HepG2 (cell line): Measurements from ENCODE around the gene LIPT1. TPM values are rescaled to one million over a fixed set of nuclear protein-coding genes. Genes with fewer than 3 reads are reported as not detected.
A peak's percentile ranks its signal among the peaks of the same experiment; 100 is the strongest.

Experiments used
- E2F1 ChIP-seq: sonication (generic); formaldehyde crosslinking; IDR thresholded peaks from 2 replicates; pipeline ENCODE4 v1.5.0; 2020; ENCODE audit warnings: missing genetic modification reagents
- ELF3 ChIP-seq: IDR thresholded peaks from 2 replicates; pipeline ENCODE4 v1.6.1; 2016; ENCODE audit warnings: missing genetic modification reagents, missing compliant biosample characterization
- GLMP ChIP-seq: sonication (generic); formaldehyde crosslinking; IDR thresholded peaks from 2 replicates; pipeline ENCODE4 v1.9.0; 2021; ENCODE audit warnings: missing genetic modification reagents, mild to moderate bottlenecking, borderline replicate concordance
- HOXD1 ChIP-seq: sonication (generic); formaldehyde crosslinking; IDR thresholded peaks from 2 replicates; pipeline ENCODE4 v1.5.0; 2020; ENCODE audit warnings: missing genetic modification reagents
- LRRFIP1 ChIP-seq: sonication (generic); formaldehyde crosslinking; conservative IDR thresholded peaks from 2 replicates; pipeline ENCODE4 v1.4.0; 2020; ENCODE audit warnings: missing genetic modification reagents
- MAX ChIP-seq: IDR thresholded peaks from 2 replicates; pipeline ENCODE4 v1.6.1; 2012; ENCODE audit warnings: inconsistent platforms
- MED13 ChIP-seq: sonication (generic); formaldehyde crosslinking; IDR thresholded peaks from 2 replicates; pipeline ENCODE4 v1.5.0; 2020; ENCODE audit warnings: missing genetic modification reagents
- MIER3 ChIP-seq: IDR thresholded peaks from 2 replicates; pipeline ENCODE4 v1.6.1; 2016; ENCODE audit warnings: missing compliant biosample characterization, borderline replicate concordance
- MXI1 ChIP-seq: IDR thresholded peaks from 3 replicates; pipeline ENCODE4 v1.6.1; 2012; ENCODE audit warnings: low read depth, low read length, inconsistent platforms, borderline replicate concordance
- MYC ChIP-seq: sonication (generic); formaldehyde crosslinking; IDR thresholded peaks from 2 replicates; pipeline ENCODE4 v1.9.0; 2021; ENCODE audit warnings: missing genetic modification reagents, borderline replicate concordance
- NCOA1 ChIP-seq: sonication (generic); formaldehyde crosslinking; IDR thresholded peaks from 2 replicates; pipeline ENCODE4 v1.9.0; 2021; ENCODE audit warnings: missing genetic modification reagents
- NFKBIZ ChIP-seq: IDR thresholded peaks from 2 replicates; pipeline ENCODE4 v1.6.1; 2018; ENCODE audit warnings: missing genetic modification reagents, missing compliant biosample characterization
- PRPF4 ChIP-seq: fragments of 200-400 bp; formaldehyde crosslinking; IDR thresholded peaks from 2 replicates; pipeline ENCODE4 v1.6.1; 2016; ENCODE audit warnings: low read length, low read depth; ENCODE audit not compliant: poor library complexity, severe bottlenecking
- RBM22 ChIP-seq: fragments of 200-400 bp; formaldehyde crosslinking; optimal IDR thresholded peaks from 2 replicates; pipeline ENCODE3; 2017; ENCODE audit warnings: mild to moderate bottlenecking, low read length, moderate library complexity
- SIN3B ChIP-seq: fragments of 150-350 bp; IDR thresholded peaks from 2 replicates; pipeline ENCODE4 v1.6.1; 2014; ENCODE audit warnings: low read length
- TCF7 ChIP-seq: sonication (generic); IDR thresholded peaks from 2 replicates; pipeline ENCODE4 v1.6.1; 2016; ENCODE audit warnings: antibody characterized with exemption, low read depth
- TCF7L2 ChIP-seq: IDR thresholded peaks from 2 replicates; pipeline ENCODE4 v1.6.1; 2011; ENCODE audit warnings: mild to moderate bottlenecking, low read depth, low read length, moderate library complexity
- ZBTB21 ChIP-seq: sonication (generic); formaldehyde crosslinking; IDR thresholded peaks from 2 replicates; pipeline ENCODE4 v1.4.0; 2020; ENCODE audit warnings: missing genetic modification reagents
- ZFP62 ChIP-seq: sonication (generic); formaldehyde crosslinking; IDR thresholded peaks from 2 replicates; pipeline ENCODE4 v1.4.0; 2020; ENCODE audit warnings: missing genetic modification reagents
- ZNF121 ChIP-seq: sonication (generic); formaldehyde crosslinking; IDR thresholded peaks from 2 replicates; pipeline ENCODE4 v1.5.0; 2020; ENCODE audit warnings: mild to moderate bottlenecking, missing genetic modification reagents
- ZNF251 ChIP-seq: sonication (generic); formaldehyde crosslinking; IDR thresholded peaks from 2 replicates; pipeline ENCODE4 v1.9.0; 2021; ENCODE audit warnings: mild to moderate bottlenecking, missing genetic modification reagents
- ZNF34 ChIP-seq: sonication (generic); formaldehyde crosslinking; IDR thresholded peaks from 2 replicates; pipeline ENCODE4 v1.4.0; 2020; ENCODE audit warnings: mild to moderate bottlenecking, missing genetic modification reagents, borderline replicate concordance
- ZNF841 ChIP-seq: sonication (generic); formaldehyde crosslinking; IDR thresholded peaks from 2 replicates; pipeline ENCODE4 v1.8.1; 2023; ENCODE audit warnings: missing genetic modification reagents, borderline replicate concordance
- ZZZ3 ChIP-seq: sonication (generic); formaldehyde crosslinking; IDR thresholded peaks from 2 replicates; pipeline ENCODE4 v1.4.0; 2020; ENCODE audit warnings: missing genetic modification reagents, mild to moderate bottlenecking, borderline replicate concordance
- polyA plus RNA-seq, 8 experiments: library from polyadenylated mRNA; depleted of rRNA in 3 of 8; stranded (reverse) in 7 of 8; unstranded in 1 of 8; fragments of >200 nt; fragmentation: Illumina TruSeq in 4 of 8; extraction: Trizol in 4 of 8; gene quantifications; 2 replicates each; pipeline versions ENCODE4 v1.2.1 to v1.2.3, GENCODE V29; 2011 to 2016; ENCODE audit warnings: low read depth in 4 of 8, missing spikeins in 1 of 8, mixed read lengths in 1 of 8; ENCODE audit not compliant: insufficient read depth in 1 of 8
- total RNA-seq, 5 experiments: library from RNA; depleted of rRNA; stranded (reverse); fragments of >200 nt; fragmentation: Illumina TruSeq; extraction: Trizol; gene quantifications; 2 replicates each; pipeline ENCODE4 v1.2.3, GENCODE V29; 2016; ENCODE audit warnings: low read depth in 1 of 5

The LIPT1 gene
- total and polyA plus RNA-seq, 2 of the 13 experiments (the other 11 are each of a cell fraction or from before 2014, with no cell fraction given) = 8.0 to 9.6 TPM

GRCh38 chr2:99141110-99142108 lies 13.4 kb upstream of the LIPT1 start, which contains the start of gene C2orf15 (continued):
- TF ChIP-seq E2F1 (CRISPR knock-in tag) (peak; percentile 88), ZZZ3 (CRISPR knock-in tag) (peak; percentile 47; the same call in 1 of the 2 replicates), MXI1 (peak; percentile 54; the same call in 1 of the 3 replicates), TCF7 (no peak), TCF7L2 (no peak), ZNF251 (no peak), RBM22 (no peak), NFKBIZ (CRISPR knock-in tag) (0 out of 2 replicates have a peak, but pooled peaks have one; percentile 31), SIN3B (0 out of 2 replicates have a peak, but pooled peaks have one; percentile 18), MIER3 (CRISPR knock-in tag) (peak; percentile 59; the same call in 1 of the 2 replicates), GLMP (no peak), NCOA1 (CRISPR knock-in tag) (peak; percentile 94; the same call in 1 of the 2 replicates), ELF3 (CRISPR knock-in tag) (peak; percentile 52), MED13 (CRISPR knock-in tag) (no peak; the same call in 1 of the 2 replicates), ZNF121 (CRISPR knock-in tag) (peak; percentile 74), LRRFIP1 (CRISPR knock-in tag) (0 out of 2 replicates have a peak, but pooled peaks have one; percentile 42), MAX (peak; percentile 82), ZBTB21 (CRISPR knock-in tag) (no peak), ZNF841 (CRISPR knock-in tag) (no peak), HOXD1 (CRISPR knock-in tag) (peak; percentile 79; the same call in 1 of the 2 replicates), ZNF34 (CRISPR knock-in tag) (0 out of 2 replicates have a peak, but pooled peaks have one; percentile 51), PRPF4 (no peak), MYC (peak; percentile 79), ZFP62 (CRISPR knock-in tag) (no peak)
